ENCODE measurements around the gene PBX4. TPM values are rescaled to one million over a fixed set of nuclear protein-coding genes. Genes with fewer than 3 reads are reported as not detected.
"Not testable (repeated sequence)": the region's sequence is repeated elsewhere in the genome, so short reads cannot be mapped to it uniquely, and the experiment has no call there.

The PBX4 gene
- total RNA-seq, 4 donors from 2014 or later: 3.8 to 15.8 (median 5.9) TPM

- intact Hi-C loops (cut with DNase I; ENCODE audit: low total_unique reads): no loop called here
- no peak for DNase-seq (ENCODE audit: low spot score in 2 of 2)
- no peak overlapping the region for H3K4me3 ChIP-seq (ENCODE audit: low read depth, poor library complexity, severe bottlenecking)
- TF ChIP-seq CTCF (IDR thresholded peaks at IDR 0.05) (no peak), POLR2A (IDR thresholded peaks at IDR 0.05) (no peak)
- 41 to 49% methylated on average over 3 of the region's 3 CpGs for WGBS, 2 donors
Measured at GRCh38 chr19:19602713-19603324, 15.7 kb downstream of the PBX4 start.

- 75 to 78% methylated on average over 9 of the region's 9 CpGs for WGBS, 2 donors
- no peak for DNase-seq (ENCODE audit: low spot score in 2 of 2)
- intact Hi-C loops (cut with DNase I; ENCODE audit: low total_unique reads): no loop called here
- H3K4me3 ChIP-seq (ENCODE audit: low read depth, poor library complexity, severe bottlenecking): no peak overlapping the region
- TF ChIP-seq POLR2A (IDR thresholded peaks at IDR 0.05): no peak
Measured at GRCh38 chr19:19602136-19602712, 16.3 kb downstream of the PBX4 start.

GRCh38 chr19:19600793-19601330 lies 17.6 kb downstream of the PBX4 start:
- intact Hi-C loops (cut with DNase I; ENCODE audit: low total_unique reads): no loop called here
- WGBS, 2 donors: 76 to 80% methylated on average over 1 of the region's 1 CpG
- DNase-seq (ENCODE audit: low spot score in 2 of 2): no peak
- no peak for TF ChIP-seq POLR2A (IDR thresholded peaks at IDR 0.05)
- TF ChIP-seq CTCF (IDR thresholded peaks at IDR 0.05): no peak
- no peak overlapping the region for H3K4me3 ChIP-seq (ENCODE audit: low read depth, poor library complexity, severe bottlenecking)

- intact Hi-C loops (cut with DNase I; ENCODE audit: low total_unique reads); H3K4me3 ChIP-seq (ENCODE audit: low read depth, poor library complexity, severe bottlenecking); DNase-seq (ENCODE audit: low spot score in 2 of 2): not testable (repeated sequence)
- WGBS, 2 donors: 86 to 89% methylated on average over 20 of the region's 20 CpGs
Measured at GRCh38 chr19:19598728-19599451, 19.6 kb downstream of the PBX4 start.

- DNase-seq (ENCODE audit: low spot score in 2 of 2): no peak
- H3K4me3 ChIP-seq (ENCODE audit: low read depth, poor library complexity, severe bottlenecking): no peak overlapping the region
- TF ChIP-seq POLR2A (IDR thresholded peaks at IDR 0.05) (no peak), CTCF (IDR thresholded peaks at IDR 0.05) (no peak)
- intact Hi-C loops (cut with DNase I; ENCODE audit: low total_unique reads): no loop called here
- WGBS, 2 donors: 77 to 83% methylated on average over 8 of the region's 8 CpGs
Measured at GRCh38 chr19:19597809-19598306, 20.6 kb downstream of the PBX4 start.

GRCh38 chr19:19595171-19595701 lies 23.3 kb downstream of the PBX4 start:
- DNase-seq (ENCODE audit: low spot score in 2 of 2): peak in 1 of 2 donors; percentile 47
- intact Hi-C loops (cut with DNase I; ENCODE audit: low total_unique reads): no loop called here
- no peak for TF ChIP-seq CTCF (IDR thresholded peaks at IDR 0.05)
- TF ChIP-seq POLR2A (IDR thresholded peaks at IDR 0.05): no peak
- no peak overlapping the region for H3K4me3 ChIP-seq (ENCODE audit: low read depth, poor library complexity, severe bottlenecking)
- 34 to 44% methylated on average over 8 of the region's 8 CpGs for WGBS, 2 donors

Measured in lower leg skin (tissue), 4 donors.